ENCODE measurements around the gene TFF2.

DNA sequence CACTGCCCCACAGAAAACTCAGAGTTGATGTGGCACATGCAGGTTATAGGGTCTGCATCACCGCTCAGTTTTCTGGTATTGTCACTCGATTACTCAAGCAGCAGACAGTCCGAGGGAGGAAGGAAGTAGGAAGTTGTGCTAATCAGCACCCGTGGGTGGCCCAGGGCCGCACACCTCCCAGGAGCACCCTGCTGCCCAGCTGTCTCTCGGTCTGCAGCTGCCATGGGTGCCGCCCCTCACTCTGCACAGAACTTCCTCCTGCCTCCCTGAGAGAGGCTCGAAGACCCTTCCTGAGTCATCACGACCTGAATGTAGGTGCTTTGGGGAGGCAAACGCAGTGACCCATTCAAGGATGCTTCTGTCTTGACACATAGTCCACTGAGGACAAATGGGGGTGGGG is 31.4 kb downstream of the TFF2 start:
- TF ChIP-seq EP300 (IDR thresholded peaks at IDR 0.05; ENCODE audit: borderline replicate concordance) (no peak), EGR1 (IDR thresholded peaks at IDR 0.05) (no peak), RAD21 (IDR thresholded peaks at IDR 0.05; ENCODE audit: low read depth) (no peak), CREB1 (IDR thresholded peaks at IDR 0.05; ENCODE audit: low read depth) (no peak), YY1 (IDR thresholded peaks at IDR 0.05; ENCODE audit: low read depth) (no peak)
- TF ChIP-seq, protein P1, sequence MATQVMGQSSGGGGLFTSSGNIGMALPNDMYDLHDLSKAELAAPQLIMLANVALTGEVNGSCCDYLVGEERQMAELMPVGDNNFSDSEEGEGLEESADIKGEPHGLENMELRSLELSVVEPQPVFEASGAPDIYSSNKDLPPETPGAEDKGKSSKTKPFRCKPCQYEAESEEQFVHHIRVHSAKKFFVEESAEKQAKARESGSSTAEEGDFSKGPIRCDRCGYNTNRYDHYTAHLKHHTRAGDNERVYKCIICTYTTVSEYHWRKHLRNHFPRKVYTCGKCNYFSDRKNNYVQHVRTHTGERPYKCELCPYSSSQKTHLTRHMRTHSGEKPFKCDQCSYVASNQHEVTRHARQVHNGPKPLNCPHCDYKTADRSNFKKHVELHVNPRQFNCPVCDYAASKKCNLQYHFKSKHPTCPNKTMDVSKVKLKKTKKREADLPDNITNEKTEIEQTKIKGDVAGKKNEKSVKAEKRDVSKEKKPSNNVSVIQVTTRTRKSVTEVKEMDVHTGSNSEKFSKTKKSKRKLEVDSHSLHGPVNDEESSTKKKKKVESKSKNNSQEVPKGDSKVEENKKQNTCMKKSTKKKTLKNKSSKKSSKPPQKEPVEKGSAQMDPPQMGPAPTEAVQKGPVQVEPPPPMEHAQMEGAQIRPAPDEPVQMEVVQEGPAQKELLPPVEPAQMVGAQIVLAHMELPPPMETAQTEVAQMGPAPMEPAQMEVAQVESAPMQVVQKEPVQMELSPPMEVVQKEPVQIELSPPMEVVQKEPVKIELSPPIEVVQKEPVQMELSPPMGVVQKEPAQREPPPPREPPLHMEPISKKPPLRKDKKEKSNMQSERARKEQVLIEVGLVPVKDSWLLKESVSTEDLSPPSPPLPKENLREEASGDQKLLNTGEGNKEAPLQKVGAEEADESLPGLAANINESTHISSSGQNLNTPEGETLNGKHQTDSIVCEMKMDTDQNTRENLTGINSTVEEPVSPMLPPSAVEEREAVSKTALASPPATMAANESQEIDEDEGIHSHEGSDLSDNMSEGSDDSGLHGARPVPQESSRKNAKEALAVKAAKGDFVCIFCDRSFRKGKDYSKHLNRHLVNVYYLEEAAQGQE (IDR thresholded peaks at IDR 0.05; ENCODE audit: low read depth), result no peak

Measured in Ishikawa (cell line).